Activated T-helper 1 cell treated with anti-CD3 and anti-CD28 coated beads, Interleukin-12 subunit alpha, Interleukin-12 subunit beta, Interleukin-2, Interleukin-4 antibody, amounts not matched to agents 30 ng/mL and 10 ng/mL and 1 ng/mL, durations not matched to agents 14 hours and 24 hours and 36 hours (primary cell): ENCODE results near the gene FAM53A. TPM values are rescaled to one million over a fixed set of nuclear protein-coding genes. Genes with fewer than 3 reads are reported as not detected.

ENCODE experiments used
- DNase-seq: peaks from one replicate; pipeline ENCODE4 v3.0.0; 2021; ENCODE audit warnings: low spot score
- H3K27ac Mint-ChIP-seq: one replicate; pipeline ENCODE4 v1.8.0; 2021; ENCODE audit warnings: mild to moderate bottlenecking, mixed read lengths
- H3K27me3 Mint-ChIP-seq: one replicate; pipeline ENCODE4 v1.8.0; 2022; ENCODE audit warnings: mild to moderate bottlenecking, moderate library complexity, mixed read lengths; ENCODE audit not compliant: insufficient read depth
- H3K36me3 Mint-ChIP-seq: one replicate; pipeline ENCODE4 v1.8.0; 2021; ENCODE audit warnings: low read depth, mixed read lengths
- H3K4me1 Mint-ChIP-seq: one replicate; pipeline ENCODE4 v1.8.0; 2021; ENCODE audit warnings: low read depth, mixed read lengths
- H3K4me3 Mint-ChIP-seq: one replicate; pipeline ENCODE4 v1.8.0; 2021; ENCODE audit warnings: mild to moderate bottlenecking, moderate library complexity, mixed read lengths
- H3K9me3 Mint-ChIP-seq: one replicate; pipeline ENCODE4 v1.8.0; 2021; ENCODE audit warnings: mixed read lengths
- intact Hi-C: fragments of 100-400 bp; cut with micrococcal nuclease; formaldehyde crosslinking; loops from one replicate; pipeline ENCODE4 v1.15.1; 2024
- total RNA-seq: library from RNA; stranded (reverse); gene quantifications from 2 replicates; pipeline ENCODE4 v1.2.3, GENCODE V29; 2022

FAM53A gene
- total RNA-seq, 1 donor from 2014 or later: 2.5 TPM

DNA sequence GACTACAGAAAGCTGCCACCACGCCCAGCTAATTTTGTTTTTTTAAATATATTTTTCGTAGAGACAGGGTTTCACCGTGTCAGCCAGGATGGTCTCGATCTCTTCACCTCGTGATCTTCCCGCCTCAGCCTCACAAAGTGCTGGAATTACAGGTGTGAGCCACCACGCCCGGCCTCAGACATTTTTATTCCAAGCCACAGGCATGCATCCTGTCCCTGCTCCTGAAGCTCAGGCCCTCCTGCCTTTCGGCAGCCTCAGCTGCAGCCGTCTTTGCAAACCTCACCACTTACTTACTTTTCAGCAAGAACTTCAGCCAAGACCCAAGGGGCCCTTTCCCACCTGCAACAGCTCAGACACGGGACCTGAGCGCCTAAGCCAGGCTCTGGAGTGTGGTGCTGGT lies 26.0 kb downstream of the FAM53A start:
- Mint-ChIP-seq H3K27me3 (no peaks in the 10 kb centered on the region), H3K4me1 (no peaks in the 10 kb centered on the region), H3K27ac (no peak overlapping the region), H3K36me3 (no peaks in the 10 kb centered on the region), H3K9me3 (no peaks in the 10 kb centered on the region), H3K4me3 (no peak overlapping the region)
- intact Hi-C loops: no loop called here
- DNase-seq: no peak

DNA sequence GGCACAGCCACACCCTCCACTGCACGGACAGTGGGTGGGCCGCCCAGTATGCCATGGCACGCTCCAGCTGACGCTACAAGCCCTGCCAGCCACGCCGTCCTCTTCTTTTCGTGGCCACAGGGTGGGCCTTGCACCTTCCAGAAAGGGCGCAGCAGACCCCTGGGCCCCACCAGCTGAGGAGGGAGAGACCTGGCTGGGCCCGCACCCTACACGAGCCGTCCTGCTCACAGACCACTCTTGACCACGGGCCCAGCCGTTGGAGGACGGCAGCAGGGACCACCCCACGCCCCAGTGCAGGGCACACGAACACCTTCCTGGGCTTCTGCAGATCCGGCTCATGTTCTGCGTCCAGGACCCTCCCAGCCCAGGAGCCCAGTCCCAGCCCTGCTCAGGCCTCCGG lies 27.1 kb downstream of the FAM53A start:
- DNase-seq: no peak
- H3K27ac Mint-ChIP-seq: no peak overlapping the region
- no peak overlapping the region for H3K4me3 Mint-ChIP-seq
- no peaks in the 10 kb centered on the region for H3K27me3 Mint-ChIP-seq
- no peaks in the 10 kb centered on the region for H3K36me3 Mint-ChIP-seq
- H3K9me3 Mint-ChIP-seq: no peaks in the 10 kb centered on the region
- no peaks in the 10 kb centered on the region for H3K4me1 Mint-ChIP-seq
- intact Hi-C loops: no loop called here

DNA sequence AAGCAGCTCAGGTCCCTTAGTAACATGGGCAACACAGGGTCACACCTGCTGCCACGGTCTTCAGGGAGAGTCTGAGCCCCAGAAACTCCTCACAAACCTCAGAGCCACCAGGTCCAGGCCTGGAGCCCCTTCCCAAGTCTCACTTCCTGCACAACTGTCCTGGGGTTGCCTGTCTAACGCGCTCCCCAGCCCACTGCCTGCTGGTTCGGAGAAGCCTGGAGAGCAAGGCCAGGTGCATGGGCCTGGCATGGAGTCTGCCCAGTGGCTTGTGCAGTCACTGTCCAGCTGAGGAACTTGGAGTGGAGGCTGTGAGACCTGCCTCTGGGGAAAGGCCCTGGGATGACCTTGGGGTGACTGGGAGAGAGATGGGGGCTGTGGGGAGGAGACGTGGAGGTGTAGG lies 28.0 kb downstream of the FAM53A start:
- Mint-ChIP-seq H3K27me3 (no peaks in the 10 kb centered on the region), H3K27ac (no peak overlapping the region), H3K36me3 (no peaks in the 10 kb centered on the region), H3K4me1 (no peaks in the 10 kb centered on the region), H3K9me3 (no peaks in the 10 kb centered on the region), H3K4me3 (no peak overlapping the region)
- intact Hi-C loops: no loop called here
- no peak for DNase-seq

DNA sequence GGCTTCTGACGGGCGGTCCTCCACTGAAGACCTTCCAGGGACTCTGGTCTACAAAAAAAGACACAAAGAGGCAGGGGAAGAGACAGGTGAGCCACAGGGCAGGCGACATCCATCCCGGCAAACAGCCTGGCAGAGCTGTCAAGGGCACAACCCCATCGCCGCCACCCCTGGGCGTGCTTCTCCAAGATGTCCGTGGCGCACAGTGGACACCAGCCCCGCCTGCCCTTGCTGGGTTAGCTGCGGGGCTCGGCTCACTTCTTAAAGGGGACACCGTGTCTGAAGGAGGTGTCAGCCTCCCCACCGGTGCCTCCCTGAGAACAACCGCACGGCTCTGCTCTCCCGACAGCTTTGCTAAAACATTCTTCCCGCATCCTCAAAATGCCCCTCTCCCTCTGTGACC lies 28.4 kb downstream of the FAM53A start:
- Mint-ChIP-seq H3K4me3 (no peak overlapping the region), H3K4me1 (no peaks in the 10 kb centered on the region), H3K27me3 (no peaks in the 10 kb centered on the region), H3K9me3 (no peaks in the 10 kb centered on the region), H3K27ac (no peak overlapping the region), H3K36me3 (no peaks in the 10 kb centered on the region)
- DNase-seq: no peak
- intact Hi-C loops: no loop called here

DNA sequence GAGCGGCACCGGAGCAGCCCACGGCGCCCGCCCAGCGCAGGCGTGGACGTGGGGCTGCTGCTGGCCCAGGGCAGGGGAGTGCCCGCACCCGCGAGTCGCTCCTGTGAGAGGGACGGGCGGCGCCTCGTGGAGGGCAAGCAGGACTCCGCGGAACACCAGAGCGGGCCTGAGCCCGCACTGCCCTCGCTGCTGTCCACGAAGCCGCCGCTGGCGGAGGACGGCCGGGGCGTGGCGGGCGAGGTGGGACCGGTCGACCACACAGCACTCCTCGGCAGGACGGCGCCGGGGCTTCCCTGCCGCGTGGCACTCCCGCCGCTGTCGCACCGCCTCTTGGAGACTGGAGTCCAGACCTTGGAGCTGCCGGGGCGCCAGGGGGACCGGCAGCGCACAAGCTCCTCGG lies 29.0 kb downstream of the FAM53A start:
- no peak for DNase-seq
- Mint-ChIP-seq H3K36me3 (no peaks in the 10 kb centered on the region), H3K4me3 (no peak overlapping the region), H3K27ac (no peak overlapping the region), H3K9me3 (no peaks in the 10 kb centered on the region), H3K27me3 (no peaks in the 10 kb centered on the region), H3K4me1 (no peaks in the 10 kb centered on the region)
- intact Hi-C loops: no loop called here

DNA sequence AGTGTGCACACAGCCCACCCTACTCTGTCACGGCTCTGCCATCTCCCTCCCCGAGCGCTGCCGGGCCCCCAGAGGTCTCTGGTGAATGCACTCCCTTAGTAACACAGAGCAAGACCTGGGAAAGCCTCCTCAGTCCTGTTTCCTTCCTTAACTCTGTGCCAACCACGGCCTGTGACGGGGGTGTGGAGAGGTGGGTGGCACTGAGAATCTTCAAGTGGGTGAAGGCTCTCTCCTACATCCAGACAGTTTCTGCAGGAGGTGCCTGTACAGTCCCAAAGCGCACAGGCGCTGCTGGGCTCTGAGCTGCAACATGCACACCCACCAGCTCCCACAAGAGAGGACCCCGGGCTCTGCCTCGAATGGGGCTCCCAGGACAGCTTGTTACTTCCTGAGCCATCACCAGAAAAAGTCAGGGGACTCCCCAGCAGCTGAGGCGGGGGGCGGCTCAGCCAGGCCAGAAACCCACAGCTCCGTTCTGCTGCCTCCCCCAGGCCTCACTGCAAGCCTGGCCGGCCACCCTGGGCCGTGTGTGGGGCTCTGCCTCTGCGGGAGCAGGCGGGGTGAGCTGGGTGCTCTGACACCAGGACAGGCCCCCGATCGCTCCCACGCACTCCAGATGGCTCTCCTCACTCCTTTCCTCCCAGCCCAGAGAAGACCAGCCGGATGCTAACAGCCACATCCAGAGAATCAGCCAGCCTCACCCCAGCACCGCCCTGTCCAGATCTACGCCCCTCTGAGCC lies 29.7 kb downstream of the FAM53A start:
- no peak for DNase-seq
- no peaks in the 10 kb centered on the region for H3K9me3 Mint-ChIP-seq
- H3K27me3 Mint-ChIP-seq: no peaks in the 10 kb centered on the region
- intact Hi-C loops: no loop called here
- no peak overlapping the region for H3K4me3 Mint-ChIP-seq
- no peaks in the 10 kb centered on the region for H3K4me1 Mint-ChIP-seq
- H3K27ac Mint-ChIP-seq: no peak overlapping the region
- H3K36me3 Mint-ChIP-seq: no peaks in the 10 kb centered on the region

DNA sequence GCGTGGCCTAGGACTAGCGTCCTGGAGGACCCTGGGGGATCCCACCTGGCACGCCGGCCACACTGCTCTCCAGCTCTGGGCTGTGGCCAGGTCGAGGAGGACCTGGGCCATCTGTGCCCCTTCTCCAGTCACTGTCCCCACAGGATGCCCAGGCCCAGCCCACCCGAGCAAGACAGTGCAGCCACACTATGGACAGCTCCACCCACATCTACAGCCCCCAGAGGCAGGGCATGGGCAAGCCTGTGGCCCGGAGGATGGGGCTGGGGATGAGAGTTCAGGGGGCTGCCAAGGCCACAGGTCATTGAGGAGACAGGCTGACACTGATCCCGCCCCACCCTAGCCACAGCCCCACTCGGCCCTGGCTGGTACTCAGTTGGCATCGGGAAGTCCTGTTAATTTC lies 30.3 kb downstream of the FAM53A start:
- Mint-ChIP-seq H3K4me1 (no peaks in the 10 kb centered on the region), H3K27ac (no peak overlapping the region), H3K4me3 (no peak overlapping the region), H3K36me3 (no peaks in the 10 kb centered on the region), H3K27me3 (no peaks in the 10 kb centered on the region), H3K9me3 (no peaks in the 10 kb centered on the region)
- DNase-seq: no peak
- intact Hi-C loops: no loop called here

DNA sequence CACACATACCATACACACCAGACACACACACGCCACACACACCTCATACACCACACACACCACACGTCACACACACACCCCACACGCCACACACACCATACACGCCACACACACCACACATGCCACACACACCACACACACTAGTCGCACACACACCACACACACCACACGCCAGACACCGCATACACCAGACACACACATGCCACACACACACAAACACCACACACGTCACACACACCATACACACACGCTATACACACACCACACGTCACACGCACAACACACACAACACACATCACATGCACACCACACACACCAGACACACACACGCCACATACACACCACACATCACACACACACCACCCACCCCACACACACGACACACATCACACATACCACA lies 32.0 kb downstream of the FAM53A start:
- H3K27ac Mint-ChIP-seq: no peak overlapping the region
- H3K9me3 Mint-ChIP-seq: no peaks in the 10 kb centered on the region
- intact Hi-C loops: no loop called here
- H3K4me3 Mint-ChIP-seq: no peak overlapping the region
- H3K36me3 Mint-ChIP-seq: no peaks in the 10 kb centered on the region
- no peaks in the 10 kb centered on the region for H3K4me1 Mint-ChIP-seq
- no peak for DNase-seq
- no peaks in the 10 kb centered on the region for H3K27me3 Mint-ChIP-seq

DNA sequence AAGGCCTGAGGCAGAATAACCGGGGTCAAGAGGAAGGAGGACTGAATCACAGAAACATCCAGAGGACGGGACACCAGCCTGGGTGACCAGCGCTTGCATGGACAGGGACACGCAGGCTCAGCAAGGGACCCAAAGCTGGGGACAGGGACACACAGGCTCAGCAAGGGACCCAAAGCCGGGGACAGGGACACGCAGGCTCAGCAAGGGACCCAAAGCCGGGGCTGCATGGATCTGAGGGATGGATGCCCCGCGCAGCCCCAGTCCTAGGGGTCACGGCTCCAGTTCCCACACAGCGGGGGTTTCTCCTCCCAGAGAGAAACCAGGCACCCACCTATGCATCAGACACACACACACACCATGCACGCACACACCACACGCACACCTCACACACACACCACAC lies 32.5 kb downstream of the FAM53A start:
- H3K27ac Mint-ChIP-seq: no peak overlapping the region
- intact Hi-C loops: no loop called here
- H3K36me3 Mint-ChIP-seq: no peaks in the 10 kb centered on the region

DNA sequence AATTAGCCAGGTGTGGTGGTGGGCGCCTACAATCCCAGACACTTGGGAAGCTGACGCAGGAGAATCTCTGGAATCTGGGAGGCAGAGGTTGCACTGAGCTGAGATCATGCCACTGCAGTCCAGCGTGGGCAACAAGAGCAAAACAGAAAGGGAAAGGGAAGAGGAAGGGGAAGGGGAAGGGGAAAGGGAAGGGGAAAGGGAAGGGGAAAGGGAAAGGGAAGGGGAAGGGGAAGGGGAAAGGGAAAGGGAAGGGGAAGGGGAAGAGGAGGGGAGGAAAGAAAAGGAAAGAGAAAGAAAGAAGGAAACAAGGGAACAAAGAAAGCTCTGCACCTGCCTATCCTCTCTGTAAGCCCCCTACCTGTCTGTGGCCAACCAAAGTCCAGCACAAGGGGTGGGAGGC lies 35.2 kb downstream of the FAM53A start:
- Mint-ChIP-seq H3K4me1 (no peaks in the 10 kb centered on the region), H3K4me3 (no peak overlapping the region), H3K27me3 (no peaks in the 10 kb centered on the region), H3K9me3 (no peaks in the 10 kb centered on the region), H3K27ac (no peak overlapping the region), H3K36me3 (no peaks in the 10 kb centered on the region)
- intact Hi-C loops: no loop called here
- DNase-seq: no peak

More for the DNA sequence above, 32.5 kb downstream of the FAM53A start:
- Mint-ChIP-seq H3K9me3 (no peaks in the 10 kb centered on the region), H3K4me3 (no peak overlapping the region), H3K4me1 (no peaks in the 10 kb centered on the region), H3K27me3 (no peaks in the 10 kb centered on the region)
- DNase-seq: no peak

DNA sequence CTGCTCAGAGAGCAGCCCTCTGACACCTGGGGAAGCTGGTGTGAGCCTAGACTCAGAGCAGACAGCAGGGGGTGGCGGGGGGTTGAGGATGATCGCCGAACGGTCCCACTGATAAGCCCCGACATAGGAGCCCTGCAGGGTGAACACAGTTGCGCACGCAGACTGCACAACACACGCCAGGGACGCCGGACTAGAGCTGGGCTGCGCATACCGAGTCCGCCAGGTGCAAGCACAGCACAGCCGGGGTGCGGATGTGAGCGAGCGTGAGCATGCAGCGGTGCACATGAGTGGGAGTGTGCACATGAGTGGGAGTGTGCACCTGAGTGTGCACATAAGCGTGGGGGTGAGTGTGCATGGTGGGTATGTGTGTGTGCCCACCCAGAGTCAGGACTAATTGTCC lies 36.7 kb downstream of the FAM53A start:
- intact Hi-C loops: no loop called here
- H3K27ac Mint-ChIP-seq: no peak overlapping the region
- H3K36me3 Mint-ChIP-seq: no peaks in the 10 kb centered on the region
- no peaks in the 10 kb centered on the region for H3K9me3 Mint-ChIP-seq
- no peaks in the 10 kb centered on the region for H3K27me3 Mint-ChIP-seq
- H3K4me3 Mint-ChIP-seq: no peak overlapping the region
- H3K4me1 Mint-ChIP-seq: no peaks in the 10 kb centered on the region
- DNase-seq: no peak

DNA sequence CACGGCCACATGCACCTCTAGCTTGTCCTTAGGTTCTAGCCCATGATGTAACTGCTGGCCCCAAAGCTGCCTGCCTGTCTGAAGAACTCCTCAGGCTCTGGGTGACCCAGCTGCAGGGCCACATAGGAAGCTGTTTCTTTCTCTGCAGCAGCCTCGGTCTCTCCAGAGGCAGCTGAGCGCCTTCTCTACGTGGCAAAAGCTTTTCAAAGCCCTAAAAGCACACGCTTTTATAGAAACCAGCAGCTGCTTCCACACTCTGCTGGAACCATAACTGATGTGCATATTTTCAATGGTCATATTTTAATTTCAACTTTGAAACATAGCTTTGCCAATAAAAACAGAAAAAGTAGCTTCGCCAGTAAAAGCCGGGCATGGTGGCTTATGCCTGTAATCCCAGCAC lies 37.4 kb downstream of the FAM53A start:
- Mint-ChIP-seq H3K36me3 (no peaks in the 10 kb centered on the region), H3K27me3 (no peaks in the 10 kb centered on the region), H3K9me3 (no peaks in the 10 kb centered on the region), H3K27ac (no peak overlapping the region), H3K4me3 (no peak overlapping the region), H3K4me1 (no peaks in the 10 kb centered on the region)
- DNase-seq: no peak
- intact Hi-C loops: no loop called here

DNA sequence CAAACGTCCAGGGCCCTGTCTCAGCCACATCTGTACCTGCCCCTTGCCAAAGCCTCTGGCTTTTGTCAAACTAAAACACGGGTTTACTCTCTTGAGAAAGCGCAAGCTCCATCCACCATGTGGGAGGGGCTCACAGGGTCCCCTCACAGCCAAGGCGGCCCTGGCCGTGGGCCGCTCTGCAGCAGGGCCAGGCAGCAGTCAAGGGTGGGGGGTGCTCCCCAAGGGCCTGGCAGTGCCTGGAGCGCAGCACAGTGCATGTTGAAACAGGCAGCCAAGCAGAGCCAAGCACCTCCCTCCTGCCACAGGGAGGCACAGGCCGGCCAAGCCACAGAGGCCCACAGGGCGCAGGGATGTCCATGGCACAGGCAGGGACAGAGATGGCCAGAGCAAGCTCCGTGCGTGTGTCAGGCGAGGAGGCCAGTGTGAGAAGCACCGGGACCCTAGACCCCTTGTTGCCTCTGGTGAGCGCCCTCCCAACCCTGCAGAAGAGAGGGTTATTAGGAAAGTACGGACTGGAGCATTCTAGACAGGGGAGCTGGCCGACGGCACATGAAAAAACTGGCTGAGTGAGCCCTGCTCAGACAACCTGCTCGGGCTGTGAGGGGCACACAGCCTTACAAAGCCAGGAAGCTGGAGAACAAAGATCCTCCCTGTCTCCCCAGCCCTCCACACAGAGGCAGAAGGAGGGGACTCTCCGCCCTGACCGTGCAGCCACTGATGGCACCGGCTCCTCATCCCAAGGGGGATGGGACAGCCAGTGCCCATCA lies 39.0 kb downstream of the FAM53A start:
- Mint-ChIP-seq H3K27me3 (no peaks in the 10 kb centered on the region), H3K4me3 (no peak overlapping the region), H3K4me1 (no peaks in the 10 kb centered on the region), H3K36me3 (no peaks in the 10 kb centered on the region), H3K9me3 (no peaks in the 10 kb centered on the region), H3K27ac (no peak overlapping the region)
- intact Hi-C loops: no loop called here
- no peak for DNase-seq
